PC-3 (cell line): ENCODE measurements around the gene POR. TPM values are rescaled to one million over a fixed set of nuclear protein-coding genes. Genes with fewer than 3 reads are reported as not detected.

ENCODE experiments used
- ATAC-seq: fragments of 200-7000 bp; cut with Tn5 transposase; 2 replicates; pipeline ENCODE4 v1.9.1; 2020; ENCODE audit warnings: mild to moderate bottlenecking, moderate library complexity
- BruUV-seq: library from RNA; stranded (reverse); fragments of 400-500 nt; replicated peaks from 2 replicates; lab custom pipeline; 2021; lab: Mats Ljungman, UMichigan
- CTCF ChIA-PET: fragments of 300-600 bp; sonication (Branson Sonifier 250); formaldehyde crosslinking; loops from one replicate; lab custom pipeline; 2022; ENCODE audit warnings: antibody characterized with exemption; lab: Charles Lee
- POLR2A ChIA-PET: fragments of 300-600 bp; sonication (Branson Sonifier 250); formaldehyde crosslinking; loops from one replicate; lab custom pipeline; 2022; ENCODE audit warnings: antibody characterized with exemption; ENCODE audit not compliant: unreplicated experiment; lab: Charles Lee
- DNase-seq: peaks from one replicate; pipeline ENCODE4 v3.0.0-alpha.2; 2015
- H2AFZ ChIP-seq: fragments of 300-600 bp; sonication (generic); 2 replicates; pipeline ENCODE4 v1.6.0; 2016; ENCODE audit warnings: antibody characterized with exemption, low read length
- H3F3A ChIP-seq: fragments of 300-600 bp; sonication (generic); one replicate; pipeline ENCODE4 v1.6.0; 2017; ENCODE audit warnings: antibody characterized with exemption, low read length, control low read depth, mild to moderate bottlenecking; ENCODE audit not compliant: unreplicated experiment
- H3K27ac ChIP-seq: fragments of 300-600 bp; sonication (generic); 2 replicates; pipeline ENCODE4 v1.5.1; 2016; ENCODE audit warnings: mild to moderate bottlenecking, low read length
- H3K27me3 ChIP-seq: fragments of 300-600 bp; sonication (generic); 2 replicates; pipeline ENCODE4 v1.6.1; 2016; ENCODE audit warnings: low read length, mixed read lengths
- H3K36me3 ChIP-seq: fragments of 300-600 bp; sonication (generic); 2 replicates; pipeline ENCODE4 v1.6.1; 2016; ENCODE audit warnings: low read depth, mixed run types, low read length, mixed read lengths
- H3K4me1 ChIP-seq: fragments of 300-600 bp; sonication (generic); 2 replicates; pipeline ENCODE4 v1.5.1; 2016; ENCODE audit warnings: low read length; ENCODE audit not compliant: insufficient read depth
- H3K4me2 ChIP-seq: fragments of 300-600 bp; sonication (generic); 2 replicates; pipeline ENCODE4 v1.6.0; 2016; ENCODE audit warnings: low read length
- H3K4me3 ChIP-seq: fragments of 300-600 bp; sonication (generic); 2 replicates; pipeline ENCODE4 v1.5.1; 2016; ENCODE audit warnings: mild to moderate bottlenecking, low read length, mixed read lengths
- H3K79me2 ChIP-seq: fragments of 300-600 bp; sonication (generic); 2 replicates; pipeline ENCODE4 v1.6.1; 2017; ENCODE audit warnings: low read length, mixed read lengths
- H3K9ac ChIP-seq: fragments of 300-600 bp; sonication (generic); 2 replicates; pipeline ENCODE4 v1.6.0; 2016; ENCODE audit warnings: mild to moderate bottlenecking, low read length
- H3K9me2 ChIP-seq: fragments of 300-600 bp; sonication (generic); replicated peaks from 2 replicates; pipeline ENCODE4 v1.6.1; 2016; ENCODE audit warnings: mixed run types, low read length, mixed read lengths
- H3K9me3 ChIP-seq: fragments of 300-600 bp; sonication (generic); 2 replicates; pipeline ENCODE4 v1.6.1; 2016; ENCODE audit warnings: low read length, mixed read lengths
- H4K20me1 ChIP-seq: fragments of 300-600 bp; sonication (generic); 2 replicates; pipeline ENCODE4 v1.6.1; 2016; ENCODE audit warnings: low read length, mixed read lengths
- CTCF ChIP-seq: fragments of 300-600 bp; sonication (generic); conservative IDR thresholded peaks from 2 replicates; pipeline ENCODE4 v1.5.1; 2017; ENCODE audit warnings: antibody characterized with exemption, low read depth, mild to moderate bottlenecking, low read length
- EZH2 ChIP-seq: fragments of 300-600 bp; sonication (generic); IDR thresholded peaks from one replicate; pipeline ENCODE4 v1.6.1; 2017; ENCODE audit warnings: antibody characterized with exemption, mild to moderate bottlenecking, low read length; ENCODE audit not compliant: unreplicated experiment
- EZH2phosphoT487 ChIP-seq: fragments of 300-600 bp; sonication (generic); IDR thresholded peaks from 2 replicates; pipeline ENCODE4 v1.6.1; 2018; ENCODE audit warnings: mild to moderate bottlenecking, antibody characterized with exemption, low read length, borderline replicate concordance
- intact Hi-C: fragments of 100-400 bp; cut with micrococcal nuclease; formaldehyde crosslinking; loops from 2 replicates; pipeline ENCODE4 v1.9.0; 2023
- total RNA-seq: library from RNA; depleted of rRNA; stranded (reverse); fragments of >200 nt; gene quantifications from 2 replicates; pipeline ENCODE4 v1.2.3, GENCODE V29; 2014

Gene POR
- total RNA-seq, 1 experiment from 2014 or later = 112 TPM

GRCh38 chr7:75878769-75879611, 36.0 kb upstream of the POR start, which contains the start of gene RHBDD2:
Gene RHBDD2, plus strand, starts transcription at chr7:75879034. Its CDS starts 49 bp downstream, at chr7:75879083.
- Histone ChIP-seq H4K20me1 (no peaks in the 10 kb centered on the region), H3K4me1 (peaks cover 13% of the 10 kb centered on the region), H3K4me3 (peak within 1 kb of the TSS; percentile 89), H3K36me3 (peaks cover 18% of the 10 kb centered on the region; the same call in 1 of the 2 replicates), H3K27me3 (no peaks in the 10 kb centered on the region), H3K9ac (peak within 1 kb of the TSS; percentile 85), H3K27ac (0 out of 2 replicates have a peak within 1 kb of the TSS, but pooled peaks have one; percentile 2), H3K9me2 (no peaks in the 10 kb centered on the region), H3F3A (no peaks in the 10 kb centered on the region), H2AFZ (peak within 1 kb of the TSS; percentile 81), H3K9me3 (no peaks in the 10 kb centered on the region), H3K4me2 (peak within 1 kb of the TSS; percentile 93), H3K79me2 (peaks cover 26% of the 10 kb centered on the region)
- peak; percentile 93 for DNase-seq
- peak; percentile 98 for ATAC-seq
- ChIA-PET CTCF (no interaction called here), POLR2A (no interaction called here)
- TF ChIP-seq EZH2phosphoT487 = no peak
- TF ChIP-seq CTCF = no peak
- no peak for TF ChIP-seq EZH2
- no TSS peak for BruUV-seq
- intact Hi-C loops = loop anchor here (5.0 kb wide), 1 partner anchor 102 kb away; no protein-coding TSS in a partner anchor

GRCh38 chr7:75879771-75880184, 35.2 kb upstream of the POR start:
- H3K79me2 ChIP-seq = peaks cover 26% of the 10 kb centered on the region
- H3K36me3 ChIP-seq = peaks cover 23% of the 10 kb centered on the region
- intact Hi-C loops = loop anchor here (5.0 kb wide), 1 partner anchor 102 kb away; no protein-coding TSS in a partner anchor
- DNase-seq (no peak), ATAC-seq (no peak)
- H3K4me2 ChIP-seq = peak overlapping the region; percentile 93
- H3F3A ChIP-seq = no peaks in the 10 kb centered on the region
- TF ChIP-seq EZH2 (no peak), EZH2phosphoT487 (no peak), CTCF (no peak)
- H3K9me3 ChIP-seq = no peaks in the 10 kb centered on the region
- TSS peak; percentile 49 for BruUV-seq
- H3K9me2 ChIP-seq = no peaks in the 10 kb centered on the region
- H3K4me1 ChIP-seq = peaks cover 13% of the 10 kb centered on the region
- CTCF ChIA-PET = no interaction called here
- H3K27ac ChIP-seq = no peak overlapping the region
- POLR2A ChIA-PET = no interaction called here
- no peaks in the 10 kb centered on the region for H4K20me1 ChIP-seq
- H2AFZ ChIP-seq = peak overlapping the region; percentile 81
- H3K4me3 ChIP-seq = peak overlapping the region; percentile 89
- H3K27me3 ChIP-seq = no peaks in the 10 kb centered on the region
- peak overlapping the region; percentile 85 for H3K9ac ChIP-seq
